ENCODE results near the gene MED13. TPM values are rescaled to one million over a fixed set of nuclear protein-coding genes. Genes with fewer than 3 reads are reported as not detected.
"Not testable (repeated sequence)": the region's sequence is repeated elsewhere in the genome, so short reads cannot be mapped to it uniquely, and the experiment has no call there.

MED13 gene
- total RNA-seq, 1 donor from 2014 or later, result 51.4 TPM

DNA sequence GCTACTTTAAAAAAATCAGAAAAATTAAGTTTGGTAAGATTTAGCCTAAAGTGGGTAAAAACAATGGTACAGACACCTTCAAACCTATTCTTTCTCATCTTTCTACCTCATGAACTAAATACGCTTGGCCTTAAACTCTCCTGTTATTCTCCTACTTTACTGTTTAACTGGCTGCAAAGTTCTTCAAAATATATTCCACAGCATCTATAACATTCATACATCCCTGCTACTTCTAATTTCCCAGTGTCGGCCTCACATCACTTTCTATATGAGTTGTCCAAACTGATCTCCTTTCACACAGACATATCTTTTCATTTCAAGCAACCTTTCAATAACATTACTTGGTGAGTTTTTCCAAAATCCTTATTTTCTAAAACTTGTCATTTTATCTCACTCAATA is 64.0 kb downstream of the MED13 start:
- no peaks in the 10 kb centered on the region for H3K4me1 Mint-ChIP-seq (ENCODE audit: unreplicated experiment)
- H3K27me3 Mint-ChIP-seq (ENCODE audit: unreplicated experiment), result no peaks in the 10 kb centered on the region
- H3K9me3 Mint-ChIP-seq (ENCODE audit: unreplicated experiment), result no peaks in the 10 kb centered on the region
- H3K27ac Mint-ChIP-seq (ENCODE audit: unreplicated experiment), result no peak overlapping the region
- DNase-seq (ENCODE audit: low spot score), result no peak
- no peak overlapping the region for H3K4me3 Mint-ChIP-seq (ENCODE audit: unreplicated experiment)
- TF ChIP-seq, protein P1, sequence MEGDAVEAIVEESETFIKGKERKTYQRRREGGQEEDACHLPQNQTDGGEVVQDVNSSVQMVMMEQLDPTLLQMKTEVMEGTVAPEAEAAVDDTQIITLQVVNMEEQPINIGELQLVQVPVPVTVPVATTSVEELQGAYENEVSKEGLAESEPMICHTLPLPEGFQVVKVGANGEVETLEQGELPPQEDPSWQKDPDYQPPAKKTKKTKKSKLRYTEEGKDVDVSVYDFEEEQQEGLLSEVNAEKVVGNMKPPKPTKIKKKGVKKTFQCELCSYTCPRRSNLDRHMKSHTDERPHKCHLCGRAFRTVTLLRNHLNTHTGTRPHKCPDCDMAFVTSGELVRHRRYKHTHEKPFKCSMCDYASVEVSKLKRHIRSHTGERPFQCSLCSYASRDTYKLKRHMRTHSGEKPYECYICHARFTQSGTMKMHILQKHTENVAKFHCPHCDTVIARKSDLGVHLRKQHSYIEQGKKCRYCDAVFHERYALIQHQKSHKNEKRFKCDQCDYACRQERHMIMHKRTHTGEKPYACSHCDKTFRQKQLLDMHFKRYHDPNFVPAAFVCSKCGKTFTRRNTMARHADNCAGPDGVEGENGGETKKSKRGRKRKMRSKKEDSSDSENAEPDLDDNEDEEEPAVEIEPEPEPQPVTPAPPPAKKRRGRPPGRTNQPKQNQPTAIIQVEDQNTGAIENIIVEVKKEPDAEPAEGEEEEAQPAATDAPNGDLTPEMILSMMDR (IDR thresholded peaks at IDR 0.05; ENCODE audit: unreplicated experiment), result no peak
- peaks cover 12% of the 10 kb centered on the region for H3K36me3 Mint-ChIP-seq (ENCODE audit: low read depth, unreplicated experiment)

DNA sequence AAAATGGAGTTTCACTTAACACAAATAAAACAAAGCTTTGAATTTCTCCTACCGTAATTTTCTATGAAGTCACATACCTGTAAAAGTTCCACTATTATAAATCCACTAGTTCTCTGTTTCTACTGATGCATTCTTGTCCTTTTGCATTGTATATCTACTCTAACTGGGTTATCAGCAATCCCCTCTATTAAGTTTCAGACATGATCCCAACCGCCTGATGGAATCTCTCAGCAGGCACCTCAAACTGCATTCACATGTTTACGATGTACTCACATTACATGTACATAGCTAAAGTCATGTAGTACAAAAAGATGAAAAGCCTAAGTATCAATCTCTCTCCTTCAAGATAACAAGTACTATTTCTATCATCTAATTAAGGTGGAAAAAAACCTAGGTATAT is 64.9 kb downstream of the MED13 start:
- H3K27ac Mint-ChIP-seq (ENCODE audit: unreplicated experiment), result no peak overlapping the region
- TF ChIP-seq, protein P1 (IDR thresholded peaks at IDR 0.05; ENCODE audit: unreplicated experiment), result no peak
- DNase-seq (ENCODE audit: low spot score), result no peak
- no peaks in the 10 kb centered on the region for H3K27me3 Mint-ChIP-seq (ENCODE audit: unreplicated experiment)
- no peak overlapping the region for H3K4me3 Mint-ChIP-seq (ENCODE audit: unreplicated experiment)
- H3K36me3 Mint-ChIP-seq (ENCODE audit: low read depth, unreplicated experiment), result peaks cover 12% of the 10 kb centered on the region
- no peaks in the 10 kb centered on the region for H3K4me1 Mint-ChIP-seq (ENCODE audit: unreplicated experiment)
- no peaks in the 10 kb centered on the region for H3K9me3 Mint-ChIP-seq (ENCODE audit: unreplicated experiment)

DNA sequence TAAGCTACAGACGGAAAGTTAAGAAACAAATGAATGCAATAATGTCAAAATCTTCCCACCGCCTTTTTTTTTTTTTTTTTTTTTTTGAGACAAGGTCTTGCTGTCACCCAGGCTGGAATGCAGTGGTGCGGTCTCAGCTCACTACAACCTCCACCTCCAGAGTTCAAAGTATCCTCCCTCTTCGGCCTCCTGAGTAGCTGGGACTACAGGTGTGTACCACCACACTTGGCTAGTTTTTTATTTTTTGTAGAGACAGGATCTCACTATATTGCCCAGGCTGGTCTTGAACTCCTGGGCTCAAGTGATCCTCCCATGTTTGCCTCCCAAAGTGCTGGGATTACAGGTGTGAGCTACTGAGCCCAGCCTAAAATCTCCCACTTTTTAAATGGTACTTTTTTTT is 66.5 kb downstream of the MED13 start:
- H3K4me1 Mint-ChIP-seq (ENCODE audit: unreplicated experiment); H3K36me3 Mint-ChIP-seq (ENCODE audit: low read depth, unreplicated experiment); H3K4me3 Mint-ChIP-seq (ENCODE audit: unreplicated experiment); H3K27ac Mint-ChIP-seq (ENCODE audit: unreplicated experiment); H3K9me3 Mint-ChIP-seq (ENCODE audit: unreplicated experiment); H3K27me3 Mint-ChIP-seq (ENCODE audit: unreplicated experiment); DNase-seq (ENCODE audit: low spot score): not testable (repeated sequence)

DNA sequence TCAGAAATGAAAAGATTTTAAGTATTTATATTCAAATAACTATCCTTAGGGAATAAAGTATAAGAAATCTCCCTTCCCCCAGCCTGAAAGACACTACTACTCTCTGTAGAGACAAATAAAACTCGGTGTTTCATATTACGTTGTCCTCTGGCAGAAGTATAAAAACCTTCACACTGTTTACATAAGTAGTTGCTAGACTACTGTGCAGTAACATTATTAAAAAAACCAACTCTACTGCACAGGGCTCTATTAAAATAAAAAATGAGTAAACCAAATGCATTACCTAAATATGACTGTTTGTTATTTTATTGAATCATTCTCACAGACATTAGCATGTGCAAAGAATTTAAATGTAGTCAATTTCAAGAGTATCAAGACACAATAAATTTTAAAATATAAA is 67.4 kb downstream of the MED13 start:
- Mint-ChIP-seq H3K4me3 (ENCODE audit: unreplicated experiment) (no peak overlapping the region), H3K4me1 (ENCODE audit: unreplicated experiment) (no peaks in the 10 kb centered on the region), H3K27ac (ENCODE audit: unreplicated experiment) (no peak overlapping the region), H3K9me3 (ENCODE audit: unreplicated experiment) (no peaks in the 10 kb centered on the region), H3K27me3 (ENCODE audit: unreplicated experiment) (no peaks in the 10 kb centered on the region), H3K36me3 (ENCODE audit: low read depth, unreplicated experiment) (peaks cover 6% of the 10 kb centered on the region)
- DNase-seq (ENCODE audit: low spot score), result no peak
- TF ChIP-seq, protein P1 (IDR thresholded peaks at IDR 0.05; ENCODE audit: unreplicated experiment), result no peak

DNA sequence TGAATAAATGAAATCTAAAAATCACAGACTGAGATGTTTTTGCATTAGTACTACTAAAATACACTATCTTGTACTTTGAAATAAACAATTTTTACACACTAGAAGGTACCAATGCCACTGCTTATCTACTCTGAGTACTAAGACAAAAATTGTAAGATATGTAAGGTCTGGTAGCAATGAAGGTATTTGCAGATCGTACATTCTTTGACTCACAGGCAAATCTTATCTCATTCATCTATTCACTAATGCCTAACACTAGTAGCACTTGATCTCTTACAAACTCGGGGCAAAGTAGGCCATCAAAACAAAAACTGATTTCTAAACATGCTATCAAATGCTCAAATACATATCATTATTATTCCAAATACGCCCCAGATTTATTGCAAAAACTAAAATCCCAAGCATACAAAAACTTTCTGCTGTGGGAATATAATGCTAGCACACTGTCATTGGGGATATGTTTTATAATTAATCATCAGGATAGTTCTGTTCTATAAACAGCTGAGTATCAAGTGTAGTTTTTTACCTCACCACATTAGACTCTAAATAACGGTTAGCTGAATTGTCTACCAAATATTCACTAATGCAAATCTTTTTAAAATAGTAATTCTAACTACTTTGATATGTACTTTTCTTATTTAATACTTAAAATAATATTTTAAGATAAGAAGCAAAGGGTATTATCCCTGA is 68.0 kb downstream of the MED13 start:
- no peak overlapping the region for H3K27ac Mint-ChIP-seq (ENCODE audit: unreplicated experiment)
- TF ChIP-seq, protein P1 (IDR thresholded peaks at IDR 0.05; ENCODE audit: unreplicated experiment), result no peak
- DNase-seq (ENCODE audit: low spot score), result no peak
- no peak overlapping the region for H3K4me3 Mint-ChIP-seq (ENCODE audit: unreplicated experiment)
- no peaks in the 10 kb centered on the region for H3K4me1 Mint-ChIP-seq (ENCODE audit: unreplicated experiment)
- H3K36me3 Mint-ChIP-seq (ENCODE audit: low read depth, unreplicated experiment), result peaks cover 6% of the 10 kb centered on the region
- no peaks in the 10 kb centered on the region for H3K27me3 Mint-ChIP-seq (ENCODE audit: unreplicated experiment)
- no peaks in the 10 kb centered on the region for H3K9me3 Mint-ChIP-seq (ENCODE audit: unreplicated experiment)

Measured in endothelial cell (in vitro differentiated cells).